ENCODE measurements around the gene PHLDA2. TPM values are rescaled to one million over a fixed set of nuclear protein-coding genes. Genes with fewer than 3 reads are reported as not detected.
A peak's percentile ranks its signal among the peaks of the same experiment; 100 is the strongest.

PHLDA2 gene
- total RNA-seq, 1 donor from 2014 or later: 0.42 TPM

GRCh38 chr11:2890466-2891294 is 38.5 kb downstream of the PHLDA2 start:
- Mint-ChIP-seq H3K27me3 (no peaks in the 10 kb centered on the region), H3K4me1 (peaks cover 20% of the 10 kb centered on the region), H3K4me3 (no peak overlapping the region), H3K36me3 (ENCODE audit: low read depth) (no peaks in the 10 kb centered on the region), H3K27ac (no peak overlapping the region), H3K9me3 (no peaks in the 10 kb centered on the region)
- intact Hi-C loops (cut with micrococcal nuclease): no loop called here
- ChIA-PET CTCF (interaction anchor here (3.2 to 11.9 kb wide), 2 partner anchors 201 to 358 kb away, joined by 16 to 334 read pairs; no protein-coding TSS in a partner anchor), POLR2A (interaction anchor here (3.4 kb wide), 1 partner anchor 358 kb away, joined by 15 read pairs; no protein-coding TSS in a partner anchor)
- DNase-seq (no peak), ATAC-seq (ENCODE audit: low read depth) (no peak)
- TF ChIP-seq, protein P1, sequence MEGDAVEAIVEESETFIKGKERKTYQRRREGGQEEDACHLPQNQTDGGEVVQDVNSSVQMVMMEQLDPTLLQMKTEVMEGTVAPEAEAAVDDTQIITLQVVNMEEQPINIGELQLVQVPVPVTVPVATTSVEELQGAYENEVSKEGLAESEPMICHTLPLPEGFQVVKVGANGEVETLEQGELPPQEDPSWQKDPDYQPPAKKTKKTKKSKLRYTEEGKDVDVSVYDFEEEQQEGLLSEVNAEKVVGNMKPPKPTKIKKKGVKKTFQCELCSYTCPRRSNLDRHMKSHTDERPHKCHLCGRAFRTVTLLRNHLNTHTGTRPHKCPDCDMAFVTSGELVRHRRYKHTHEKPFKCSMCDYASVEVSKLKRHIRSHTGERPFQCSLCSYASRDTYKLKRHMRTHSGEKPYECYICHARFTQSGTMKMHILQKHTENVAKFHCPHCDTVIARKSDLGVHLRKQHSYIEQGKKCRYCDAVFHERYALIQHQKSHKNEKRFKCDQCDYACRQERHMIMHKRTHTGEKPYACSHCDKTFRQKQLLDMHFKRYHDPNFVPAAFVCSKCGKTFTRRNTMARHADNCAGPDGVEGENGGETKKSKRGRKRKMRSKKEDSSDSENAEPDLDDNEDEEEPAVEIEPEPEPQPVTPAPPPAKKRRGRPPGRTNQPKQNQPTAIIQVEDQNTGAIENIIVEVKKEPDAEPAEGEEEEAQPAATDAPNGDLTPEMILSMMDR (IDR thresholded peaks at IDR 0.05): no peak

GRCh38 chr11:2889362-2890273 is 39.6 kb downstream of the PHLDA2 start:
- TF ChIP-seq, protein P1 (IDR thresholded peaks at IDR 0.05): no peak
- ATAC-seq (ENCODE audit: low read depth) (no peak), DNase-seq (no peak)
- no peaks in the 10 kb centered on the region for H3K27me3 Mint-ChIP-seq
- no peak overlapping the region for H3K27ac Mint-ChIP-seq
- H3K9me3 Mint-ChIP-seq: no peaks in the 10 kb centered on the region
- H3K4me3 Mint-ChIP-seq: no peak overlapping the region
- ChIA-PET CTCF (interaction anchor here (1.7 to 11.9 kb wide), 4 partner anchors 202 to 469 kb away, joined by 6 to 334 read pairs (median 12); no protein-coding TSS in a partner anchor), POLR2A (interaction anchor here (0.6 to 1.5 kb wide), 2 partner anchors 12 to 358 kb away, joined by 3 to 4 read pairs; no protein-coding TSS in a partner anchor)
- H3K36me3 Mint-ChIP-seq (ENCODE audit: low read depth): no peaks in the 10 kb centered on the region
- intact Hi-C loops (cut with micrococcal nuclease): loop anchor here (2.0 to 10.0 kb wide), 4 partner anchors 97 to 695 kb away; partner anchors contain the start of gene TRPM5
- peaks cover 20% of the 10 kb centered on the region for H3K4me1 Mint-ChIP-seq

DNA sequence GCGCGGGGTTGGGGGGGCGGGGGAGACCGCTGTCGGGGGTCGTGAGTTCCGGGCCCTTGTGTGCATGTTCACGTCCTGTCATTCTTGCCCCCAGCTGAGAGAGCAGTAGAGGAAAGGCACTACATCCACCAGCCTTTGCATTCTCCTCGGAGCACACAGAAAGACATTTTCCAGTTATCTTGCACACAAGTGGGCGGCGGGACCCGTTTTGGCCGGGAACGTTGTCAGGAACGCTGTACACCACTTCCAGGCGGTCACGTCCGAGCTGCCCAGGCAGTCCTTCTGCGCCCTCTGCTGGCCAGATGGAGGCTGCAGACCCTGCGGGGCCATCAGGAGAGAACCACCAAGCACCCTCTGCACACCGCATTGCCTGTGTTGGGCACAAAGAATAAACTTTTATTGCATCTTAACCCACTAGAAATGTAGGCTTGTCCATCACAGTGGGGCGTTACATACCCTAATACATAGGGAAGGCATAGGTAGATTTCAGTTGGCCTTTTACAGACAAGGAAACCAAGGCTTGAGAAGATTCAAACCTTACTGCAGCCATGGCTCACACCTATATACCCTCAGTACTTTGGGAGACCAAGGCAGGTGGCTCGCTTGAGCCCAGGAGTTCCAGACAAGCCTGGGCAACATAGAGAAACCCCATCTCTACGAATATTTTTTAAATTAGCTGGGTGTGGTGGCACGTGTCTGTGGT is 40.8 kb downstream of the PHLDA2 start:
- DNase-seq: peak; percentile 82
- TF ChIP-seq, protein P1 (IDR thresholded peaks at IDR 0.05): peak; percentile 76
- Mint-ChIP-seq H3K36me3 (ENCODE audit: low read depth) (no peaks in the 10 kb centered on the region), H3K27me3 (no peaks in the 10 kb centered on the region), H3K4me3 (no peak overlapping the region), H3K4me1 (peaks cover 20% of the 10 kb centered on the region), H3K27ac (peak overlapping the region; percentile 46), H3K9me3 (no peaks in the 10 kb centered on the region)
- ATAC-seq (ENCODE audit: low read depth): peak; percentile 29
- ChIA-PET CTCF (interaction anchor here (0.8 to 11.9 kb wide), 9 partner anchors 10 to 468 kb away, joined by 3 to 334 read pairs (median 6); a partner anchor contains a TSS), POLR2A (interaction anchor here (0.6 to 2.5 kb wide), 7 partner anchors 10 to 443 kb away, joined by 3 to 24 read pairs (median 4); a partner anchor contains a TSS)
- intact Hi-C loops (cut with micrococcal nuclease): loop anchor here (1.0 to 10.0 kb wide), 8 partner anchors 14 to 694 kb away; partner anchors contain the start of gene TRPM5

DNA sequence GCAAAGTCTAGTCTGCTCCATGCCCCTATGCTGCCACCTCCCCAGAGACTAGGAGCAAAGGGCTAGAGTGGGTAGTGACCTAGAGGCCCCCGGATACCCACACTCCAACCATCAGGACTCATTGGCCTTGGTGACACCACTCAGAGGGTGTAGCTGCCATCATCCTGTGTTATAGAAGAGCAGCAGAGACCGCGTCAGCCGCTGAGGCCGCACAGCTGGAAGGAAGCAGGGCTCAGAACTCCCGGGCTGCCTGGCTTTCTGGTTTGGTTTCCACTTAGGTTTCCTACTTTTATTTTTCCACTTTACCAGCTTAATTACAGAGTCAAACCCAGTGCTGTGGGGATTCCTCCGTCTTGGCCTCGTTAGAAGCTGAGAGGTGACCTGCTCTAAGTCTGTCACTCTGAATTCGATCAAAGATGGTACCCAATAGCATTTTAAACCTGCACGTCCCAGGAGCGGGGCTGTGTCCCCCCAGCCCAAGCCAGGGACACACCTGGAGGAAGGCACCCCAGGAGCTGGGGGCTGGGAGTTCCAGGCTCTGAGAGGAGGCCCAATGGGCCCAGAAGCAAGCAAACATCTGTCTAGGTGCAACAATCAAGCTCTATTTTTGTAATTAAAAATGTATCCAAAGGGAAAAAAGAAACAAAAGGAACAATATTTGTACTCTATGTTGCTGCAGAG is 41.6 kb downstream of the PHLDA2 start:
- intact Hi-C loops (cut with micrococcal nuclease): loop anchor here (1.0 to 10.0 kb wide), 8 partner anchors 15 to 693 kb away; partner anchors contain the start of gene TRPM5
- ChIA-PET CTCF (interaction anchor here (0.8 to 11.9 kb wide), 10 partner anchors 9 to 467 kb away, joined by 3 to 334 read pairs (median 6); a partner anchor contains a TSS), POLR2A (interaction anchor here (0.8 to 2.5 kb wide), 6 partner anchors 11 to 442 kb away, joined by 3 to 24 read pairs (median 4); a partner anchor contains a TSS)
- H3K4me1 Mint-ChIP-seq: peaks cover 19% of the 10 kb centered on the region
- TF ChIP-seq, protein P1 (IDR thresholded peaks at IDR 0.05): no peak
- ATAC-seq (ENCODE audit: low read depth): no peak
- no peaks in the 10 kb centered on the region for H3K9me3 Mint-ChIP-seq
- H3K27ac Mint-ChIP-seq: no peak overlapping the region
- no peak for DNase-seq
- peaks cover 5% of the 10 kb centered on the region for H3K27me3 Mint-ChIP-seq
- no peaks in the 10 kb centered on the region for H3K36me3 Mint-ChIP-seq (ENCODE audit: low read depth)
- peak overlapping the region; percentile 56 for H3K4me3 Mint-ChIP-seq

All from activated B cell treated with CpG ODN at 0.5 μM for 24 hours (primary cell).